Nephron progenitor cell (in vitro differentiated cells): ENCODE results near the gene C1QTNF7.

Source experiments
- DNase-seq: peaks from one replicate; pipeline ENCODE4 v3.0.0; 2021
- H3K27ac Mint-ChIP-seq: 2 replicates; pipeline ENCODE4 v1.8.0; 2021; ENCODE audit warnings: mild to moderate bottlenecking, moderate library complexity, mixed read lengths
- H3K27me3 Mint-ChIP-seq: 2 replicates; pipeline ENCODE4 v1.8.0; 2021; ENCODE audit warnings: mild to moderate bottlenecking, low read depth, mixed read lengths; ENCODE audit not compliant: poor library complexity
- H3K36me3 Mint-ChIP-seq: 2 replicates; pipeline ENCODE4 v1.8.0; 2021; ENCODE audit warnings: low read depth, mixed read lengths
- H3K4me1 Mint-ChIP-seq: 2 replicates; pipeline ENCODE4 v1.8.0; 2021; ENCODE audit warnings: mixed read lengths
- H3K4me3 Mint-ChIP-seq: 2 replicates; pipeline ENCODE4 v1.8.0; 2021; ENCODE audit warnings: mild to moderate bottlenecking, moderate library complexity, mixed read lengths
- H3K9me3 Mint-ChIP-seq: 2 replicates; pipeline ENCODE4 v1.8.0; 2021; ENCODE audit warnings: mild to moderate bottlenecking, moderate library complexity, mixed read lengths
- TF ChIP-seq, protein P1 (sequence below): fragments of 200-600 bp; sonication (generic); IDR thresholded peaks from 2 replicates; pipeline ENCODE4 v1.5.0; 2021; ENCODE audit warnings: antibody characterized with exemption

Gene C1QTNF7

GRCh38 chr4:15416357-15417232 is 11.2 kb upstream of the C1QTNF7 start:
- peaks cover 12% of the 10 kb centered on the region for H3K4me1 Mint-ChIP-seq
- H3K36me3 Mint-ChIP-seq, result no peaks in the 10 kb centered on the region
- TF ChIP-seq, protein P1, sequence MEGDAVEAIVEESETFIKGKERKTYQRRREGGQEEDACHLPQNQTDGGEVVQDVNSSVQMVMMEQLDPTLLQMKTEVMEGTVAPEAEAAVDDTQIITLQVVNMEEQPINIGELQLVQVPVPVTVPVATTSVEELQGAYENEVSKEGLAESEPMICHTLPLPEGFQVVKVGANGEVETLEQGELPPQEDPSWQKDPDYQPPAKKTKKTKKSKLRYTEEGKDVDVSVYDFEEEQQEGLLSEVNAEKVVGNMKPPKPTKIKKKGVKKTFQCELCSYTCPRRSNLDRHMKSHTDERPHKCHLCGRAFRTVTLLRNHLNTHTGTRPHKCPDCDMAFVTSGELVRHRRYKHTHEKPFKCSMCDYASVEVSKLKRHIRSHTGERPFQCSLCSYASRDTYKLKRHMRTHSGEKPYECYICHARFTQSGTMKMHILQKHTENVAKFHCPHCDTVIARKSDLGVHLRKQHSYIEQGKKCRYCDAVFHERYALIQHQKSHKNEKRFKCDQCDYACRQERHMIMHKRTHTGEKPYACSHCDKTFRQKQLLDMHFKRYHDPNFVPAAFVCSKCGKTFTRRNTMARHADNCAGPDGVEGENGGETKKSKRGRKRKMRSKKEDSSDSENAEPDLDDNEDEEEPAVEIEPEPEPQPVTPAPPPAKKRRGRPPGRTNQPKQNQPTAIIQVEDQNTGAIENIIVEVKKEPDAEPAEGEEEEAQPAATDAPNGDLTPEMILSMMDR, result no peak
- no peaks in the 10 kb centered on the region for H3K9me3 Mint-ChIP-seq
- no peaks in the 10 kb centered on the region for H3K27me3 Mint-ChIP-seq
- no peak for DNase-seq
- no peak overlapping the region for H3K4me3 Mint-ChIP-seq
- H3K27ac Mint-ChIP-seq, result no peak overlapping the region

DNA sequence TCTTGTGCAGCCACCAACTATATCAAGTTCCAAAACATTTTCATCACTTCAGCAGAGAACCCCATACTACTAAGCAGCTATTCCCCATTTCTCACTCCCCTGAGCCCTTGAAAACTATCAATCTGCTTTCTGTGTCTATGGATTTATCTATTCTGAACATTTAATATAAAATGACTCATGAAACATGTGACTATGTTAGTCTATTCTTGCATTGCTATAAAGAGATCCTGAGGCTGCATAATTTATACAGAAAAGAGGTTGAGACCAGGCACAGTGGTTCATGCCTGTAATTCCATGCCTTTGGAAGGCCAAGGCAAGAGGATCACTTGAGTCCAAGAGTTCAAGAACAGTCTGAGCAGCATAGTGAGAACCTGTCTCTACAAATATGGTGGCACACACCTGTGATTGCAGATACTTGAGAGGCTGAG is 10.6 kb upstream of the C1QTNF7 start:
- H3K4me1 Mint-ChIP-seq, result peaks cover 12% of the 10 kb centered on the region

DNA sequence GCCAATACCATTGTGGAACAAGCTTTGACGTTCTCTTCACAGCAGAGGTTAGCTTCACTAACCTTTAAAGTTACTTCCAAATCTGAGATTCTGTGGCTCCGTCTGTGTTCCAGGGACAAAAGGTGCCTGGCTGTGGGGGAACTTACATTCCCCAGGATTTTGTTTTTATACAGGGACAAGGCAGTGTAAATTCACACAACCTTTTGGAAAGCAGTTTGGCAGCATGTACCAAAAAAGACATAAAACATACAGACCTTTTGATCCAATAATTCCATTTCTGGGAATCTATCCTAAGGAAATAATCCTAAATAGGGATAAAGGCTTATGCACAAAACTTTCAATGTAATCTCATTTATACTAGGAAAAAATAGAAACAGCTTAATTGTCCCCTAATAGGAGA is 8.9 kb upstream of the C1QTNF7 start:
- Mint-ChIP-seq H3K9me3 (no peaks in the 10 kb centered on the region), H3K27ac (no peak overlapping the region), H3K4me3 (no peak overlapping the region), H3K27me3 (no peaks in the 10 kb centered on the region), H3K4me1 (peaks cover 12% of the 10 kb centered on the region), H3K36me3 (no peaks in the 10 kb centered on the region)
- TF ChIP-seq, protein P1, result no peak
- no peak for DNase-seq

More for the DNA sequence above, 10.6 kb upstream of the C1QTNF7 start:
- TF ChIP-seq, protein P1, result no peak
- no peaks in the 10 kb centered on the region for H3K36me3 Mint-ChIP-seq
- H3K9me3 Mint-ChIP-seq, result no peaks in the 10 kb centered on the region
- H3K4me3 Mint-ChIP-seq, result no peak overlapping the region
- no peak for DNase-seq
- no peaks in the 10 kb centered on the region for H3K27me3 Mint-ChIP-seq
- no peak overlapping the region for H3K27ac Mint-ChIP-seq

GRCh38 chr4:15420642-15421041 is 7.2 kb upstream of the C1QTNF7 start:
- Mint-ChIP-seq H3K36me3 (no peaks in the 10 kb centered on the region), H3K27me3 (peaks cover 2% of the 10 kb centered on the region), H3K4me1 (peaks cover 5% of the 10 kb centered on the region), H3K27ac (no peak overlapping the region), H3K4me3 (no peak overlapping the region), H3K9me3 (no peaks in the 10 kb centered on the region)
- no peak for DNase-seq
- TF ChIP-seq, protein P1, result no peak

GRCh38 chr4:15423285-15423711 is 4.5 kb upstream of the C1QTNF7 start:
- no peak for DNase-seq
- Mint-ChIP-seq H3K27me3 (peaks cover 3% of the 10 kb centered on the region), H3K4me1 (no peaks in the 10 kb centered on the region), H3K4me3 (no peak overlapping the region), H3K36me3 (no peaks in the 10 kb centered on the region), H3K9me3 (no peaks in the 10 kb centered on the region), H3K27ac (no peak overlapping the region)
- TF ChIP-seq, protein P1, result no peak

GRCh38 chr4:15425520-15425919 is 2.3 kb upstream of the C1QTNF7 start:
- Mint-ChIP-seq H3K27ac (no peak overlapping the region), H3K9me3 (no peaks in the 10 kb centered on the region), H3K4me1 (no peaks in the 10 kb centered on the region), H3K27me3 (peaks cover 6% of the 10 kb centered on the region), H3K4me3 (no peak overlapping the region), H3K36me3 (no peaks in the 10 kb centered on the region)
- TF ChIP-seq, protein P1, result no peak
- no peak for DNase-seq
